ENCODE data around the gene CCDC82.
A peak's percentile ranks its signal among the peaks of the same experiment; 100 is the strongest.
"Not testable (repeated sequence)": the region's sequence is repeated elsewhere in the genome, so short reads cannot be mapped to it uniquely, and the experiment has no call there.

CCDC82 gene

DNA sequence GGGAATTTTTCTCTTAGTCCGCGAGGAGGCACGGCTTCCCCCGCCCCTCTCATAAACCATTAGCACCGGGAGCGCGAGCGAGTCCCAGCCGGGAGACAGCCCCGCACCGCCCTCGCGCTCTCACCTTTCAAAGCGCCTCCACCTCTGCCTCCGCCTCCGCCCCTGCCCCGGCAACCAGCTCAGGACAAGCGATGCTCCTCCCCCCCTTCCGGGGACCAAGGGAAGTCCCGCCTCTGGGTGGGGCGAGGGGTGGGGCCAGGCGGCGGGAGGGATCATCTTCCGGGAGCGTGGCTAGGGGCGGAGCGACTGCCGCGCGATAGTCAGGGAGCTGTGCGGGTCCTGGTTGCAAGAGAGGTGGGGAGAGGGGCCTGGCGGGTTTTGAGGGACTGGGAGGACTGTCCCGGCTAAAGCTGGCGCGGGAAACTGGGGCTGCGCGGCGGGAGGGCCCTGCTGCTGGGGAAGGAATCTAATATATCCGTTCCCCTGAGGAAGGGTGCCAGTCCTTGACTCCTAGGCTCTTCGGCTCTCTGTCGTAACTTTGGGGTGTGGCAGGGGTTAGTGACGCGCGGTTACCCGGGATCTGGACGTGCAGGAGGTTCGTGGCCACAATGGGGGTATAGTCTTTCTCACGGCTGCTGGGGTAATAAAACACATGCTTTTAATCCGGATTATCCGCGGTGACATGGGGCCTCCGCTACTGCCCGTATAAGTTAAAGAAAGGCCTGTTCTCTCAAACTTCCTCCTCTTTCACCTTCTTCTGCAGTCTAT lies at the start of gene CCDC82, which contains the start of gene JRKL (continued):
- TF ChIP-seq SP7 (tag by site-specific recombination; IDR thresholded peaks at IDR 0.05) (peak; percentile 55), KLF8 (tag by site-specific recombination; IDR thresholded peaks at IDR 0.05) (peak; percentile 91)
- TF ChIP-seq, protein P1, sequence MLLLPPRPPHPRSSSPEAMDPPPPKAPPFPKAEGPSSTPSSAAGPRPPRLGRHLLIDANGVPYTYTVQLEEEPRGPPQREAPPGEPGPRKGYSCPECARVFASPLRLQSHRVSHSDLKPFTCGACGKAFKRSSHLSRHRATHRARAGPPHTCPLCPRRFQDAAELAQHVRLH (tag by site-specific recombination; IDR thresholded peaks at IDR 0.05), result no peak

DNA sequence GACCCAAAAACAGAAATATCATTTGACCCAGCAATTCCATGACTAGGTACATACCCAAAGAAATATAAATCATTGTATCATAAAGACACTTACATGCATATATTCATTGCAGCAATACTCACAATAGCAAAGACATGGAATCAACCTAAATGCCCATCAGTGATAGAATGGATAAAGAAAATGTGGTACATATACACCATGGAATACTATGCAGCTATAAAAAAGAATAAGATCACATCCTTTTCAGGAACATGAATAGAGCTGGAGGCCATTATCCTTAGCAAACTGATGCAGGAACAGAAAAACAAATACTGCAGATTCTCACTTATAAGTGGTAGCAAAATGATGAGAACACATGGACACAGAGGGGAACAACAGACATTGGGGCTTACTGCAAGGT lies 42.9 kb upstream of the CCDC82 start:
- CTCF ChIA-PET; POLR2A ChIA-PET; H3K4me3 ChIP-seq (ENCODE audit: low read depth, low read length); H3K36me3 ChIP-seq (ENCODE audit: control insufficient read depth in 2 of 2, insufficient read depth in 1 of 2, low read length in 2 of 2); H3K27ac ChIP-seq (ENCODE audit: extremely low read depth, low read depth, low read length); H3K9me3 ChIP-seq (ENCODE audit: control insufficient read depth, insufficient read depth, low read depth, low read length); H3K4me1 ChIP-seq (ENCODE audit: control insufficient read depth, insufficient read depth, low read length): not testable (repeated sequence)

DNA sequence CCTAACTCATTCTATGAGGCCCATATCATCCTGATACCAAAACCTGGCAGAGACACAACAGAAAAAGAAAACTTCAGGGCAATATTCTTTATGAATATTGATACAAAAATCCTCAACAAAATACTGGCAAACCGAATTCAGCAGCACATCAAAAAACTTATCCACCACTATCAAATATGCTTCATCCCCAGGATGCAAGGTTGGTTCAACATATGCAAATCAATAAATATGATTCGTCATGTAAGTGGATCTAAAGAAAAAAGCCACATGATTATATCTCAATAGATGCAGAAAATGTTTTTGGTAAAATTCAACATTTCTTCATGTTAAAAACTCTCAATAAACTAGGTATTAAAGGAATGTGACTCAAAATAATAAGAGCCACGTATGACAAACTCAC lies 41.0 kb upstream of the CCDC82 start:
- ChIA-PET POLR2A (no interaction called here), CTCF (interaction anchor here (0.6 kb wide), 1 partner anchor 1332 kb away, joined by 4 read pairs; no protein-coding TSS in a partner anchor)
- Histone ChIP-seq H3K9me3 (ENCODE audit: control insufficient read depth, insufficient read depth, low read depth, low read length) (no peaks in the 10 kb centered on the region), H3K4me3 (ENCODE audit: low read depth, low read length) (no peak overlapping the region), H3K4me1 (ENCODE audit: control insufficient read depth, insufficient read depth, low read length) (no peaks in the 10 kb centered on the region), H3K27ac (ENCODE audit: extremely low read depth, low read depth, low read length) (no peak overlapping the region), H3K36me3 (ENCODE audit: control insufficient read depth in 2 of 2, insufficient read depth in 1 of 2, low read length in 2 of 2) (no peaks in the 10 kb centered on the region)
- TF ChIP-seq ZNF114 (tag by site-specific recombination; IDR thresholded peaks at IDR 0.05) (no peak), ZNF585B (tag by site-specific recombination; IDR thresholded peaks at IDR 0.05) (no peak), ZNF292 (tag by site-specific recombination; IDR thresholded peaks at IDR 0.05; ENCODE audit: borderline replicate concordance, low read depth) (no peak), ZNF423 (tag by site-specific recombination; IDR thresholded peaks at IDR 0.05) (no peak), ZNF184 (tag by site-specific recombination; IDR thresholded peaks at IDR 0.05) (no peak)
- TF ChIP-seq, protein P2, sequence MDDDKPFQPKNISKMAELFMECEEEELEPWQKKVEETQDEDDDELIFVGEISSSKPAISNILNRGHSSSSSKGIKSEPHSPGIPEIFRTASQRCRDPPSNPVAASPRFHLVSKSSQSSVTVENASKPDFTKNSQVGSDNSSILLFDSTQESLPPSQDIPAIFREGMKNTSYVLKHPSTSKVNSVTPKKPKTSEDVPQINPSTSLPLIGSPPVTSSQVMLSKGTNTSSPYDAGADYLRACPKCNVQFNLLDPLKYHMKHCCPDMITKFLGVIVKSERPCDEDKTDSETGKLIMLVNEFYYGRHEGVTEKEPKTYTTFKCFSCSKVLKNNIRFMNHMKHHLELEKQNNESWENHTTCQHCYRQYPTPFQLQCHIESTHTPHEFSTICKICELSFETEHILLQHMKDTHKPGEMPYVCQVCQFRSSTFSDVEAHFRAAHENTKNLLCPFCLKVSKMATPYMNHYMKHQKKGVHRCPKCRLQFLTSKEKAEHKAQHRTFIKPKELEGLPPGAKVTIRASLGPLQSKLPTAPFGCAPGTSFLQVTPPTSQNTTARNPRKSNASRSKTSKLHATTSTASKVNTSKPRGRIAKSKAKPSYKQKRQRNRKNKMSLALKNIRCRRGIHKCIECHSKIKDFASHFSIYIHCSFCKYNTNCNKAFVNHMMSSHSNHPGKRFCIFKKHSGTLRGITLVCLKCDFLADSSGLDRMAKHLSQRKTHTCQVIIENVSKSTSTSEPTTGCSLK (tag by site-specific recombination; IDR thresholded peaks at IDR 0.05), result no peak
- TF ChIP-seq, protein P3, sequence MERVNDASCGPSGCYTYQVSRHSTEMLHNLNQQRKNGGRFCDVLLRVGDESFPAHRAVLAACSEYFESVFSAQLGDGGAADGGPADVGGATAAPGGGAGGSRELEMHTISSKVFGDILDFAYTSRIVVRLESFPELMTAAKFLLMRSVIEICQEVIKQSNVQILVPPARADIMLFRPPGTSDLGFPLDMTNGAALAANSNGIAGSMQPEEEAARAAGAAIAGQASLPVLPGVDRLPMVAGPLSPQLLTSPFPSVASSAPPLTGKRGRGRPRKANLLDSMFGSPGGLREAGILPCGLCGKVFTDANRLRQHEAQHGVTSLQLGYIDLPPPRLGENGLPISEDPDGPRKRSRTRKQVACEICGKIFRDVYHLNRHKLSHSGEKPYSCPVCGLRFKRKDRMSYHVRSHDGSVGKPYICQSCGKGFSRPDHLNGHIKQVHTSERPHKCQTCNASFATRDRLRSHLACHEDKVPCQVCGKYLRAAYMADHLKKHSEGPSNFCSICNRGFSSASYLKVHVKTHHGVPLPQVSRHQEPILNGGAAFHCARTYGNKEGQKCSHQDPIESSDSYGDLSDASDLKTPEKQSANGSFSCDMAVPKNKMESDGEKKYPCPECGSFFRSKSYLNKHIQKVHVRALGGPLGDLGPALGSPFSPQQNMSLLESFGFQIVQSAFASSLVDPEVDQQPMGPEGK (tag by site-specific recombination; IDR thresholded peaks at IDR 0.05), result no peak

DNA sequence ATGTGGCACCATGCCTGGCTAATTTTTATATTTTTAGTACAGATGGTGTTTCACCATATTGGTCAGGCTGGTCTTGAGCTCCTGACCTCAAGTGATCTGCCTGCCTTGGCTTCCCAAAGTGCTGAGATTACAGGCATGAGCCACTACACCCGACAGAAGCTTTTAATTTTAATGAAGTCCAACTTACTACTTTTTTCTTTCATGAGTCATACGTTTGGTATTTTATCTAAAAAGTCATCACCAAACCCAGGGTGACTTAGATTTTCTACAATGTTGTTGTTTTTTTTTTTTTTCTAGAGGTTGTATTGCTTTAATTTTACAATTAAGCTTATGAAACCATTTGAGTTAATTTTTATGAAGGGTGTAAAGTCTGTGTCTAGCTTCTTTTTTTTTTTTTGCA lies 35.0 kb upstream of the CCDC82 start:
- no peaks in the 10 kb centered on the region for H3K36me3 ChIP-seq (ENCODE audit: control insufficient read depth in 2 of 2, insufficient read depth in 1 of 2, low read length in 2 of 2)
- ChIA-PET POLR2A (no interaction called here), CTCF (interaction anchor here (0.6 to 1.8 kb wide), 12 partner anchors 10 to 1829 kb away, joined by 3 to 6 read pairs (median 3); no protein-coding TSS in a partner anchor)
- no peaks in the 10 kb centered on the region for H3K4me1 ChIP-seq (ENCODE audit: control insufficient read depth, insufficient read depth, low read length)
- no peak overlapping the region for H3K27ac ChIP-seq (ENCODE audit: extremely low read depth, low read depth, low read length)
- H3K9me3 ChIP-seq (ENCODE audit: control insufficient read depth, insufficient read depth, low read depth, low read length), result no peaks in the 10 kb centered on the region
- H3K4me3 ChIP-seq (ENCODE audit: low read depth, low read length), result no peak overlapping the region
- TF ChIP-seq ZNF521 (tag by site-specific recombination; IDR thresholded peaks at IDR 0.05), result no peak
- no peak for TF ChIP-seq ZNF785 (tag by site-specific recombination; IDR thresholded peaks at IDR 0.05)
- no peak for TF ChIP-seq ZNF221 (tag by site-specific recombination; IDR thresholded peaks at IDR 0.05; ENCODE audit: borderline replicate concordance)
- TF ChIP-seq, protein P4, sequence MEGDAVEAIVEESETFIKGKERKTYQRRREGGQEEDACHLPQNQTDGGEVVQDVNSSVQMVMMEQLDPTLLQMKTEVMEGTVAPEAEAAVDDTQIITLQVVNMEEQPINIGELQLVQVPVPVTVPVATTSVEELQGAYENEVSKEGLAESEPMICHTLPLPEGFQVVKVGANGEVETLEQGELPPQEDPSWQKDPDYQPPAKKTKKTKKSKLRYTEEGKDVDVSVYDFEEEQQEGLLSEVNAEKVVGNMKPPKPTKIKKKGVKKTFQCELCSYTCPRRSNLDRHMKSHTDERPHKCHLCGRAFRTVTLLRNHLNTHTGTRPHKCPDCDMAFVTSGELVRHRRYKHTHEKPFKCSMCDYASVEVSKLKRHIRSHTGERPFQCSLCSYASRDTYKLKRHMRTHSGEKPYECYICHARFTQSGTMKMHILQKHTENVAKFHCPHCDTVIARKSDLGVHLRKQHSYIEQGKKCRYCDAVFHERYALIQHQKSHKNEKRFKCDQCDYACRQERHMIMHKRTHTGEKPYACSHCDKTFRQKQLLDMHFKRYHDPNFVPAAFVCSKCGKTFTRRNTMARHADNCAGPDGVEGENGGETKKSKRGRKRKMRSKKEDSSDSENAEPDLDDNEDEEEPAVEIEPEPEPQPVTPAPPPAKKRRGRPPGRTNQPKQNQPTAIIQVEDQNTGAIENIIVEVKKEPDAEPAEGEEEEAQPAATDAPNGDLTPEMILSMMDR (tag by site-specific recombination; IDR thresholded peaks at IDR 0.05), result no peak
- no peak for TF ChIP-seq EGR2 (tag by site-specific recombination; IDR thresholded peaks at IDR 0.05; ENCODE audit: low read depth)
- TF ChIP-seq ZNF394 (tag by site-specific recombination; IDR thresholded peaks at IDR 0.05; ENCODE audit: borderline replicate concordance), result no peak
- TF ChIP-seq ZBTB17 (tag by site-specific recombination; IDR thresholded peaks at IDR 0.05), result no peak
- TF ChIP-seq ZNF10 (tag by site-specific recombination; IDR thresholded peaks at IDR 0.05), result no peak
- TF ChIP-seq, protein P2 (tag by site-specific recombination; IDR thresholded peaks at IDR 0.05), result no peak
- no peak for TF ChIP-seq SP7 (tag by site-specific recombination; IDR thresholded peaks at IDR 0.05)
- TF ChIP-seq ZNF169 (tag by site-specific recombination; IDR thresholded peaks at IDR 0.05), result no peak
- TF ChIP-seq SALL2 (tag by site-specific recombination; IDR thresholded peaks at IDR 0.05; ENCODE audit: borderline replicate concordance), result no peak
- TF ChIP-seq ZNF660 (tag by site-specific recombination; IDR thresholded peaks at IDR 0.05), result no peak
